Hepatocyte (in vitro differentiated cells): Measurements from ENCODE around the gene BST1. TPM values are rescaled to one million over a fixed set of nuclear protein-coding genes. Genes with fewer than 3 reads are reported as not detected.

ENCODE experiments used
- DNase-seq: peaks from one replicate; pipeline ENCODE4 v3.0.0-alpha.2; 2016; ENCODE audit warnings: low spot score
- H2AFZ ChIP-seq: fragments of 200-600 bp; sonication (generic); 2 replicates; pipeline ENCODE4 v1.6.0; 2016; ENCODE audit warnings: antibody characterized with exemption, mild to moderate bottlenecking
- H3K27ac ChIP-seq: fragments of 200-600 bp; sonication (generic); 2 replicates; pipeline ENCODE4 v1.5.1; 2016; ENCODE audit warnings: mild to moderate bottlenecking
- H3K27me3 ChIP-seq: fragments of 200-600 bp; sonication (generic); 2 replicates; pipeline ENCODE4 v1.6.1; 2016
- H3K36me3 ChIP-seq: fragments of 200-600 bp; sonication (generic); replicated peaks from 2 replicates; pipeline ENCODE4 v1.5.1; 2016; ENCODE audit warnings: low read depth; ENCODE audit not compliant: insufficient read depth
- H3K4me1 ChIP-seq: fragments of 200-600 bp; sonication (generic); 2 replicates; pipeline ENCODE4 v1.5.1; 2016; ENCODE audit warnings: mild to moderate bottlenecking, moderate library complexity; ENCODE audit not compliant: insufficient read depth
- H3K4me2 ChIP-seq: fragments of 200-600 bp; sonication (generic); 2 replicates; pipeline ENCODE4 v1.6.0; 2016
- H3K4me3 ChIP-seq: fragments of 200-600 bp; sonication (generic); 2 replicates; pipeline ENCODE4 v1.5.1; 2016; ENCODE audit warnings: mild to moderate bottlenecking
- H3K79me2 ChIP-seq: fragments of 200-600 bp; sonication (generic); 2 replicates; pipeline ENCODE4 v1.6.0; 2017; ENCODE audit warnings: mild to moderate bottlenecking
- H3K9me2 ChIP-seq: fragments of 200-600 bp; sonication (generic); replicated peaks from 2 replicates; pipeline ENCODE4 v1.6.0; 2017; ENCODE audit warnings: mild to moderate bottlenecking; ENCODE audit not compliant: insufficient read depth
- H3K9me3 ChIP-seq: fragments of 200-600 bp; sonication (generic); 2 replicates; pipeline ENCODE4 v1.5.1; 2016; ENCODE audit warnings: low read depth, mild to moderate bottlenecking
- H4K20me1 ChIP-seq: fragments of 200-600 bp; sonication (generic); 2 replicates; pipeline ENCODE4 v1.6.0; 2016; ENCODE audit warnings: mild to moderate bottlenecking; ENCODE audit not compliant: insufficient read depth, poor library complexity, severe bottlenecking
- EZH2 ChIP-seq: fragments of 200-600 bp; sonication (generic); IDR thresholded peaks from 2 replicates; pipeline ENCODE4 v1.6.1; 2016; ENCODE audit warnings: antibody characterized with exemption, mild to moderate bottlenecking, borderline replicate concordance
- EZH2phosphoT487 ChIP-seq: fragments of 200-600 bp; sonication (generic); IDR thresholded peaks from one replicate; pipeline ENCODE4 v1.6.1; 2018; ENCODE audit warnings: antibody characterized with exemption, mild to moderate bottlenecking, low read depth, moderate library complexity; ENCODE audit not compliant: unreplicated experiment, severe bottlenecking
- WGBS: methylation state at CpG from one replicate; pipeline ENCODE4 v1.1.6; 2016; ENCODE audit warnings: low lambda C conversion rate; ENCODE audit errors: missing lambda C conversion rate; 5-methylcytosine and 5-hydroxymethylcytosine counted together
- polyA plus RNA-seq: library from polyadenylated mRNA; unstranded; fragments of >200 nt; fragmentation: Nextera tagmentation; extraction: Ambion mirVana; gene quantifications from 2 replicates; pipeline ENCODE4 v1.2.1, GENCODE V29; 2016
- total RNA-seq: library from RNA; depleted of rRNA; stranded (reverse); fragments of >200 nt; gene quantifications from 2 replicates; pipeline ENCODE4 v1.2.3, GENCODE V29; 2014
- TF ChIP-seq, protein P1 (sequence below): fragments of 200-600 bp; sonication (generic); IDR thresholded peaks from 2 replicates; pipeline ENCODE4 v1.5.1; 2016; ENCODE audit warnings: antibody characterized with exemption, mild to moderate bottlenecking; ENCODE audit not compliant: poor library complexity

BST1 gene
- total and polyA plus RNA-seq, 2 experiments from 2014 or later = 3.5 to 3.7 TPM

DNA sequence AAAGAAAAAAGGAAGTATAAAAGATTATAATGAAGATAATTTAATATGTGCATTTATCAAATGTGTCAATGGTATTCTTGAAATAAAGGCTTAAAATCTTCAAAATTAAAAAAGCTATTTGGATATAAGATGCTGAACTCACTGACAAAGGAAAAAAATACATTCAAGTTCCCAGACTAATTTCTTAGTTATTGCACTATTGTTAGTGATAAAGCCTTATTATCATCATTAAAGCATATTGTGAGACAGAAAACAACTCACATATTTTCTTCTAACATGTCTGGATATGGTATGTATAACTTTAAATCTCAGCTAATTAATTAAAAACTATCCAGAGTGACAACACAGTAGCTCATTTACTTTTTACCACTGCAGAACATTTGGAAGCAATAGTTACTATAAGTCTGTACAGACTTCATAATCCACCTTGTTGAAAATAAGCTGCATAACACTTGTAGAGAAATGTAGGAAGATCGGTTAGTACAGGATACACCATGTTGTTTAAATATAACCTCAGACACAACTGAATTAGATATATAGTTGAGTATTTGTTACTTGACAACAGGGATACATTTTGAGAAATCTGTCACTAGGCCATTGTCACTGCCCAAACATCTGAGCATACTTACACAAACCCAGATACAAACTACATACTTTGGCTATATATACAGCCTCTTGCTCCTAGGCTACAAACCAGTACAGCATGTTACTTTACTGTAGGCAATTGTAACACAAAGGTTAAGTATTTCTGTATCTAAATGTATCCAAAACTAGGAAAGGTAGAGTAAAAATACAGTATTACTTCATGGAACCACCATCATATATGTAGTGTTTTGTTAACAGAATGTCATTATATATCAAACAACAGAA, 34.1 kb upstream of the BST1 start:
- Histone ChIP-seq H3K27ac (no peak overlapping the region), H3K4me3 (no peak overlapping the region), H4K20me1 (no peaks in the 10 kb centered on the region), H3K79me2 (peaks cover 16% of the 10 kb centered on the region), H3K4me1 (no peaks in the 10 kb centered on the region), H3K36me3 (no peaks in the 10 kb centered on the region), H3K4me2 (no peak overlapping the region), H2AFZ (no peak overlapping the region), H3K9me2 (no peaks in the 10 kb centered on the region), H3K9me3 (no peaks in the 10 kb centered on the region), H3K27me3 (no peaks in the 10 kb centered on the region)
- no peak for DNase-seq
- TF ChIP-seq, protein P1, sequence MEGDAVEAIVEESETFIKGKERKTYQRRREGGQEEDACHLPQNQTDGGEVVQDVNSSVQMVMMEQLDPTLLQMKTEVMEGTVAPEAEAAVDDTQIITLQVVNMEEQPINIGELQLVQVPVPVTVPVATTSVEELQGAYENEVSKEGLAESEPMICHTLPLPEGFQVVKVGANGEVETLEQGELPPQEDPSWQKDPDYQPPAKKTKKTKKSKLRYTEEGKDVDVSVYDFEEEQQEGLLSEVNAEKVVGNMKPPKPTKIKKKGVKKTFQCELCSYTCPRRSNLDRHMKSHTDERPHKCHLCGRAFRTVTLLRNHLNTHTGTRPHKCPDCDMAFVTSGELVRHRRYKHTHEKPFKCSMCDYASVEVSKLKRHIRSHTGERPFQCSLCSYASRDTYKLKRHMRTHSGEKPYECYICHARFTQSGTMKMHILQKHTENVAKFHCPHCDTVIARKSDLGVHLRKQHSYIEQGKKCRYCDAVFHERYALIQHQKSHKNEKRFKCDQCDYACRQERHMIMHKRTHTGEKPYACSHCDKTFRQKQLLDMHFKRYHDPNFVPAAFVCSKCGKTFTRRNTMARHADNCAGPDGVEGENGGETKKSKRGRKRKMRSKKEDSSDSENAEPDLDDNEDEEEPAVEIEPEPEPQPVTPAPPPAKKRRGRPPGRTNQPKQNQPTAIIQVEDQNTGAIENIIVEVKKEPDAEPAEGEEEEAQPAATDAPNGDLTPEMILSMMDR = no peak
- no peak for TF ChIP-seq EZH2phosphoT487
- no peak for TF ChIP-seq EZH2
- 92% methylated on average over 1 of the region's 1 CpG for WGBS

DNA sequence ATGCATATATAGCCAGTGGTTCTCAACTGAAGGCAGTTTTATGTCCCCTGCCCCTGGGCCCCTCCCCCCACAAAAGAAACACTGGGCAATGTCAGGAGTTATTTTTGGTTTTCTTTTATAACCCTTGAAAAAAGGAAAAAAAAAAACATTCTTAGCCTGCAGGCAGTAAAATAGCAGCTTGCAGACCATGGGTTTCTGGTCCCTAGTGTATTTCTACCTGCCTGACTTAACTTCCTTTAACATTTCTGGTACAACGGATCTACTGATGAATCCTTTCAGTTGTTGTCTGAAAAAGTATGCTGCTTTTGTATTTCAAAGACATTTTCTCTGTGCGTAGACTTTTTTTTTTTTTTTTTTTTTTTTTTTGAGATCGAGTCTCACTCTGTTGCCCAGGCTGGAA, 32.3 kb upstream of the BST1 start:
- no peaks in the 10 kb centered on the region for H3K36me3 ChIP-seq
- 95% methylated on average over 3 of the region's 3 CpGs for WGBS

DNA sequence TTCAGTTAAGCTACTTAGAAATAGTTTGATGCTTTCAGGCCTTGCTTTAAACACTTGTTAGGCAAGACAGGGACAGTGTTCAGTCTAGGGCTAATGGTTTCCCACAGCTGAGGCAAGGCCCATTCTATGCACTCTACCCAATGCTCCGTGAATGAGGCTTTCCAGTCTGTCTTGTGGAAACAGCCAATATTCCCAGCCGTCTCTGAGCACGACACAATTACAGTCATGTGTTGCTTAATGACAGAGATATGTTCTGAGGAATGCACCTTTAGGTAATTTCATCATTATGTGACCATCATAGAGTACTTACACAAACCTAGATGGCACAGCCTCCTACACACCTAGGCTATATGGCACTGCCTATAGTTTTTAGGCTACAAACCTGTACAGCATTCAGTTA, 30.8 kb upstream of the BST1 start:
- 92% methylated on average over 3 of the region's 3 CpGs for WGBS
- H3K27ac ChIP-seq = no peak overlapping the region

More for the DNA sequence above, 32.3 kb upstream of the BST1 start:
- no peak overlapping the region for H2AFZ ChIP-seq
- H3K9me2 ChIP-seq = no peaks in the 10 kb centered on the region
- no peak for DNase-seq
- H3K9me3 ChIP-seq = no peaks in the 10 kb centered on the region
- H3K27me3 ChIP-seq = no peaks in the 10 kb centered on the region
- H3K4me2 ChIP-seq = no peak overlapping the region
- no peaks in the 10 kb centered on the region for H4K20me1 ChIP-seq
- H3K79me2 ChIP-seq = peaks cover 34% of the 10 kb centered on the region
- no peak overlapping the region for H3K27ac ChIP-seq
- no peak overlapping the region for H3K4me3 ChIP-seq
- TF ChIP-seq EZH2 (no peak), EZH2phosphoT487 (no peak)
- TF ChIP-seq, protein P1 = no peak
- no peaks in the 10 kb centered on the region for H3K4me1 ChIP-seq

More for the DNA sequence above, 30.8 kb upstream of the BST1 start:
- DNase-seq = no peak
- no peak overlapping the region for H3K4me2 ChIP-seq
- no peaks in the 10 kb centered on the region for H3K9me2 ChIP-seq
- no peaks in the 10 kb centered on the region for H3K9me3 ChIP-seq
- H3K4me1 ChIP-seq = no peaks in the 10 kb centered on the region
- no peaks in the 10 kb centered on the region for H4K20me1 ChIP-seq
- H3K36me3 ChIP-seq = no peaks in the 10 kb centered on the region
- no peak overlapping the region for H2AFZ ChIP-seq
- TF ChIP-seq, protein P1 = no peak
- TF ChIP-seq EZH2 (no peak), EZH2phosphoT487 (no peak)
- H3K4me3 ChIP-seq = no peak overlapping the region
- peaks cover 43% of the 10 kb centered on the region for H3K79me2 ChIP-seq
- no peaks in the 10 kb centered on the region for H3K27me3 ChIP-seq
